K562 (cell line): ENCODE measurements around the gene RACGAP1. TPM values are rescaled to one million over a fixed set of nuclear protein-coding genes. Genes with fewer than 3 reads are reported as not detected.

ENCODE experiments used
- BHLHE40 ChIP-seq: IDR thresholded peaks from 2 replicates; pipeline ENCODE4 v1.6.1; 2011; ENCODE audit warnings: low read length, improper control_type of control experiment
- CSDE1 ChIP-seq, 2 experiments: fragments of 450-650 bp; IDR thresholded peaks; 2 replicates each; pipeline ENCODE4 v1.6.1; 2016; ENCODE audit warnings: mild to moderate bottlenecking in 1 of 2
- DMBX1 ChIP-seq: fragments of 250-450 bp; sonication (Bioruptor Pico); IDR thresholded peaks from 2 replicates; pipeline ENCODE4 v1.8.0; 2022; ENCODE audit warnings: inconsistent platforms, mild to moderate bottlenecking, moderate library complexity, borderline replicate concordance
- NR1H2 ChIP-seq: sonication (generic); formaldehyde crosslinking; IDR thresholded peaks from 2 replicates; pipeline ENCODE4 v1.4.0; 2020; ENCODE audit warnings: mild to moderate bottlenecking, missing genetic modification reagents
- PCBP1 ChIP-seq: fragments of 200-400 bp; formaldehyde crosslinking; IDR thresholded peaks from 2 replicates; pipeline ENCODE4 v1.6.1; 2018; ENCODE audit warnings: mild to moderate bottlenecking, low read depth, low read length; ENCODE audit not compliant: poor library complexity, severe bottlenecking
- SMAD2 ChIP-seq: fragments of 150-350 bp; IDR thresholded peaks from 2 replicates; pipeline ENCODE4 v1.6.1; 2014; ENCODE audit warnings: low read depth, mild to moderate bottlenecking, low read length
- TBL1XR1 ChIP-seq, 2 experiments: IDR thresholded peaks; 2 replicates each; pipeline ENCODE4 v1.6.1; 2012; ENCODE audit warnings: improper control_type of control experiment in 2 of 2, low read length in 2 of 2, mild to moderate bottlenecking in 1 of 2
- polyA plus RNA-seq, 8 experiments: library from polyadenylated mRNA; depleted of rRNA in 4 of 8; stranded (reverse) in 5 of 8; unstranded in 3 of 8; fragments of >200 nt; fragmentation: Nextera tagmentation in 2 of 8; fragmentation: Illumina TruSeq in 1 of 8; extraction: Ambion mirVana in 2 of 8; extraction: Trizol in 1 of 8; gene quantifications; 2 replicates each; pipeline versions ENCODE4 v1.2.1 to v1.2.3, GENCODE V29; 2011 to 2014; ENCODE audit warnings: inconsistent platforms in 1 of 8, missing spikeins in 1 of 8
- total RNA-seq, 7 experiments: library from RNA; depleted of rRNA in 6 of 7; stranded (reverse); fragments of >200 nt in 6 of 7; fragmentation: Illumina TruSeq in 2 of 7; extraction: Trizol in 2 of 7; gene quantifications; 2 replicates each; pipeline versions ENCODE4 v1.2.1 to v1.2.3, GENCODE V29; 2011 to 2021; ENCODE audit warnings: low replicate concordance in 1 of 7
- TF ChIP-seq, protein P1 (sequence below), 2 experiments: fragments of 450-650 bp in 1 of 2; sonication (generic) in 1 of 2; formaldehyde crosslinking; conservative IDR thresholded peaks; 2 replicates each; pipeline versions ENCODE4 v1.4.0 to v1.8.1; 2020 to 2022; ENCODE audit warnings: mild to moderate bottlenecking in 1 of 2, missing genetic modification reagents in 1 of 2
- TF ChIP-seq, protein P2 (sequence below): sonication (generic); formaldehyde crosslinking; IDR thresholded peaks from 2 replicates; pipeline ENCODE4 v1.8.0; 2022; ENCODE audit warnings: mild to moderate bottlenecking, missing genetic modification reagents
- TF ChIP-seq, protein P3 (sequence below): fragments of 450-650 bp; conservative IDR thresholded peaks from 2 replicates; pipeline ENCODE4 v1.6.1; 2016; ENCODE audit warnings: missing genetic modification characterization, low read depth, mild to moderate bottlenecking, control low read depth, missing compliant biosample characterization
- TF ChIP-seq, protein P4 (sequence below): sonication (generic); formaldehyde crosslinking; IDR thresholded peaks from 2 replicates; pipeline ENCODE4 v1.4.0; 2020; ENCODE audit warnings: mild to moderate bottlenecking, missing genetic modification reagents
- TF ChIP-seq, protein P5 (sequence below): sonication (generic); formaldehyde crosslinking; IDR thresholded peaks from 2 replicates; pipeline ENCODE4 v1.8.0; 2023; ENCODE audit warnings: mild to moderate bottlenecking, missing genetic modification reagents

Gene RACGAP1
- total and polyA plus RNA-seq, 9 of the 15 experiments (the other 6 are each of a cell fraction or from before 2014, with no cell fraction given), result 56.4 to 92.9 (median 71.8) TPM

DNA sequence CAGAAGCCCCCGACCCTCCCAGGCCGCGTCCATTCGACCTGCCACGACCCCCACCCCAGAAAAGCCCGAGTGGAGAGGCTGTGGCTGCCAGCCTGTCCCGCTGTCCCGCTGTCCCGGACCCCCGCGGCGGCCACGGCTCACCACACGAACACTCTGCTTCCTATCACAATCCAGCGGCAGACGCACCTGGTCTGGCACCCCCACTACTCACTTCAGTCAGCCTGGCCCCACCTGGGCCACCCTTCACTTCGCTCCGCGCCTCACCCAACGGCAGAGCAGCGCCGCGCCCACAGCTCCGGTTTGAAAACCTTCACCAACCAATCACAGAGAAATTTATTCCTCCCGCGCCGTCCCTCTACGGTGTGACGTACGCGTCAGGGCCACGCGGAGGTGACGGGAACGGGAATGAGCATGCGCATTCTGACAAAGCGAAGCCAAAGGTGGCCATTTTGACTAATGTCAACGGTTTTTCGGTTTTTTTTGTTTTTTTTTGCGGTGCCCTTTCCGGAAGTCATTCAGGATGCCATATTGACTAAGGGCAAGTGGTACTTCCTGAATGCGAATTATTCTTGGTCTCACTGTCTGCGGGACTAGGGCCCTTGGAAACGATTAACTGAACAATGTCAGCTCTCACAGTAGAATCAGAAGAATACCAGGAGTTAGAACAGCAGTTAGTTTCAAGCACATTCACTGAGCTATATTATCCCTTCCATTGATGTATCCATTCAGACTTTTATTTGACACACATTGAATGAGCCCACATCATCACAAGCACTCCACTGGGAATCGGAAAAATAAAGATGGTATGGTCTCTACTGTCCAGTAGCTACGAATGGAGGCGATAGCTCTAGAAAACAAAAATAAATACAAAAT is at the start of gene RACGAP1 (continued):
- TF ChIP-seq, protein P1, sequence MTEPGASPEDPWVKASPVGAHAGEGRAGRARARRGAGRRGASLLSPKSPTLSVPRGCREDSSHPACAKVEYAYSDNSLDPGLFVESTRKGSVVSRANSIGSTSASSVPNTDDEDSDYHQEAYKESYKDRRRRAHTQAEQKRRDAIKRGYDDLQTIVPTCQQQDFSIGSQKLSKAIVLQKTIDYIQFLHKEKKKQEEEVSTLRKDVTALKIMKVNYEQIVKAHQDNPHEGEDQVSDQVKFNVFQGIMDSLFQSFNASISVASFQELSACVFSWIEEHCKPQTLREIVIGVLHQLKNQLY (CRISPR knock-in tag; conservative IDR thresholded peaks at IDR 0.05), result no peak
- TF ChIP-seq, protein P2, sequence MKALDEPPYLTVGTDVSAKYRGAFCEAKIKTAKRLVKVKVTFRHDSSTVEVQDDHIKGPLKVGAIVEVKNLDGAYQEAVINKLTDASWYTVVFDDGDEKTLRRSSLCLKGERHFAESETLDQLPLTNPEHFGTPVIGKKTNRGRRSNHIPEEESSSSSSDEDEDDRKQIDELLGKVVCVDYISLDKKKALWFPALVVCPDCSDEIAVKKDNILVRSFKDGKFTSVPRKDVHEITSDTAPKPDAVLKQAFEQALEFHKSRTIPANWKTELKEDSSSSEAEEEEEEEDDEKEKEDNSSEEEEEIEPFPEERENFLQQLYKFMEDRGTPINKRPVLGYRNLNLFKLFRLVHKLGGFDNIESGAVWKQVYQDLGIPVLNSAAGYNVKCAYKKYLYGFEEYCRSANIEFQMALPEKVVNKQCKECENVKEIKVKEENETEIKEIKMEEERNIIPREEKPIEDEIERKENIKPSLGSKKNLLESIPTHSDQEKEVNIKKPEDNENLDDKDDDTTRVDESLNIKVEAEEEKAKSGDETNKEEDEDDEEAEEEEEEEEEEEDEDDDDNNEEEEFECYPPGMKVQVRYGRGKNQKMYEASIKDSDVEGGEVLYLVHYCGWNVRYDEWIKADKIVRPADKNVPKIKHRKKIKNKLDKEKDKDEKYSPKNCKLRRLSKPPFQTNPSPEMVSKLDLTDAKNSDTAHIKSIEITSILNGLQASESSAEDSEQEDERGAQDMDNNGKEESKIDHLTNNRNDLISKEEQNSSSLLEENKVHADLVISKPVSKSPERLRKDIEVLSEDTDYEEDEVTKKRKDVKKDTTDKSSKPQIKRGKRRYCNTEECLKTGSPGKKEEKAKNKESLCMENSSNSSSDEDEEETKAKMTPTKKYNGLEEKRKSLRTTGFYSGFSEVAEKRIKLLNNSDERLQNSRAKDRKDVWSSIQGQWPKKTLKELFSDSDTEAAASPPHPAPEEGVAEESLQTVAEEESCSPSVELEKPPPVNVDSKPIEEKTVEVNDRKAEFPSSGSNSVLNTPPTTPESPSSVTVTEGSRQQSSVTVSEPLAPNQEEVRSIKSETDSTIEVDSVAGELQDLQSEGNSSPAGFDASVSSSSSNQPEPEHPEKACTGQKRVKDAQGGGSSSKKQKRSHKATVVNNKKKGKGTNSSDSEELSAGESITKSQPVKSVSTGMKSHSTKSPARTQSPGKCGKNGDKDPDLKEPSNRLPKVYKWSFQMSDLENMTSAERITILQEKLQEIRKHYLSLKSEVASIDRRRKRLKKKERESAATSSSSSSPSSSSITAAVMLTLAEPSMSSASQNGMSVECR, result peak; percentile 96
- no peak for TF ChIP-seq SMAD2
- no peak; the same call in 1 of the 2 replicates for TF ChIP-seq DMBX1 (CRISPR knock-in tag)
- peak in 1 of 2 experiments; percentile 59; a peak in 2 of 4 replicates for TF ChIP-seq CSDE1 (IDR thresholded peaks at IDR 0.05)
- TF ChIP-seq, protein P3, sequence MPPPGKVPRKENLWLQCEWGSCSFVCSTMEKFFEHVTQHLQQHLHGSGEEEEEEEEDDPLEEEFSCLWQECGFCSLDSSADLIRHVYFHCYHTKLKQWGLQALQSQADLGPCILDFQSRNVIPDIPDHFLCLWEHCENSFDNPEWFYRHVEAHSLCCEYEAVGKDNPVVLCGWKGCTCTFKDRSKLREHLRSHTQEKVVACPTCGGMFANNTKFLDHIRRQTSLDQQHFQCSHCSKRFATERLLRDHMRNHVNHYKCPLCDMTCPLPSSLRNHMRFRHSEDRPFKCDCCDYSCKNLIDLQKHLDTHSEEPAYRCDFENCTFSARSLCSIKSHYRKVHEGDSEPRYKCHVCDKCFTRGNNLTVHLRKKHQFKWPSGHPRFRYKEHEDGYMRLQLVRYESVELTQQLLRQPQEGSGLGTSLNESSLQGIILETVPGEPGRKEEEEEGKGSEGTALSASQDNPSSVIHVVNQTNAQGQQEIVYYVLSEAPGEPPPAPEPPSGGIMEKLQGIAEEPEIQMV, result no peak
- TF ChIP-seq TBL1XR1 (IDR thresholded peaks at IDR 0.05; ENCODE audit: low read length in 2 of 2), result peak in 1 of 2 experiments; percentile 80; a peak in 2 of 4 replicates
- peak; percentile 43 for TF ChIP-seq PCBP1
- TF ChIP-seq NR1H2 (CRISPR knock-in tag), result no peak
- TF ChIP-seq, protein P4, sequence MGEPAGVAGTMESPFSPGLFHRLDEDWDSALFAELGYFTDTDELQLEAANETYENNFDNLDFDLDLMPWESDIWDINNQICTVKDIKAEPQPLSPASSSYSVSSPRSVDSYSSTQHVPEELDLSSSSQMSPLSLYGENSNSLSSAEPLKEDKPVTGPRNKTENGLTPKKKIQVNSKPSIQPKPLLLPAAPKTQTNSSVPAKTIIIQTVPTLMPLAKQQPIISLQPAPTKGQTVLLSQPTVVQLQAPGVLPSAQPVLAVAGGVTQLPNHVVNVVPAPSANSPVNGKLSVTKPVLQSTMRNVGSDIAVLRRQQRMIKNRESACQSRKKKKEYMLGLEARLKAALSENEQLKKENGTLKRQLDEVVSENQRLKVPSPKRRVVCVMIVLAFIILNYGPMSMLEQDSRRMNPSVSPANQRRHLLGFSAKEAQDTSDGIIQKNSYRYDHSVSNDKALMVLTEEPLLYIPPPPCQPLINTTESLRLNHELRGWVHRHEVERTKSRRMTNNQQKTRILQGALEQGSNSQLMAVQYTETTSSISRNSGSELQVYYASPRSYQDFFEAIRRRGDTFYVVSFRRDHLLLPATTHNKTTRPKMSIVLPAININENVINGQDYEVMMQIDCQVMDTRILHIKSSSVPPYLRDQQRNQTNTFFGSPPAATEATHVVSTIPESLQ (CRISPR knock-in tag), result no peak
- TF ChIP-seq, protein P5, sequence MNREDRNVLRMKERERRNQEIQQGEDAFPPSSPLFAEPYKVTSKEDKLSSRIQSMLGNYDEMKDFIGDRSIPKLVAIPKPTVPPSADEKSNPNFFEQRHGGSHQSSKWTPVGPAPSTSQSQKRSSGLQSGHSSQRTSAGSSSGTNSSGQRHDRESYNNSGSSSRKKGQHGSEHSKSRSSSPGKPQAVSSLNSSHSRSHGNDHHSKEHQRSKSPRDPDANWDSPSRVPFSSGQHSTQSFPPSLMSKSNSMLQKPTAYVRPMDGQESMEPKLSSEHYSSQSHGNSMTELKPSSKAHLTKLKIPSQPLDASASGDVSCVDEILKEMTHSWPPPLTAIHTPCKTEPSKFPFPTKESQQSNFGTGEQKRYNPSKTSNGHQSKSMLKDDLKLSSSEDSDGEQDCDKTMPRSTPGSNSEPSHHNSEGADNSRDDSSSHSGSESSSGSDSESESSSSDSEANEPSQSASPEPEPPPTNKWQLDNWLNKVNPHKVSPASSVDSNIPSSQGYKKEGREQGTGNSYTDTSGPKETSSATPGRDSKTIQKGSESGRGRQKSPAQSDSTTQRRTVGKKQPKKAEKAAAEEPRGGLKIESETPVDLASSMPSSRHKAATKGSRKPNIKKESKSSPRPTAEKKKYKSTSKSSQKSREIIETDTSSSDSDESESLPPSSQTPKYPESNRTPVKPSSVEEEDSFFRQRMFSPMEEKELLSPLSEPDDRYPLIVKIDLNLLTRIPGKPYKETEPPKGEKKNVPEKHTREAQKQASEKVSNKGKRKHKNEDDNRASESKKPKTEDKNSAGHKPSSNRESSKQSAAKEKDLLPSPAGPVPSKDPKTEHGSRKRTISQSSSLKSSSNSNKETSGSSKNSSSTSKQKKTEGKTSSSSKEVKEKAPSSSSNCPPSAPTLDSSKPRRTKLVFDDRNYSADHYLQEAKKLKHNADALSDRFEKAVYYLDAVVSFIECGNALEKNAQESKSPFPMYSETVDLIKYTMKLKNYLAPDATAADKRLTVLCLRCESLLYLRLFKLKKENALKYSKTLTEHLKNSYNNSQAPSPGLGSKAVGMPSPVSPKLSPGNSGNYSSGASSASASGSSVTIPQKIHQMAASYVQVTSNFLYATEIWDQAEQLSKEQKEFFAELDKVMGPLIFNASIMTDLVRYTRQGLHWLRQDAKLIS (CRISPR knock-in tag), result 0 out of 2 replicates have a peak, but pooled peaks have one; percentile 87
- TF ChIP-seq BHLHE40, result 0 out of 2 replicates have a peak, but pooled peaks have one; percentile 21
